Urinary bladder (tissue), 4 donors: Measurements from ENCODE around the gene TMED8. TPM values are rescaled to one million over a fixed set of nuclear protein-coding genes. Genes with fewer than 3 reads are reported as not detected.
"Not testable (repeated sequence)": the region's sequence is repeated elsewhere in the genome, so short reads cannot be mapped to it uniquely, and the experiment has no call there.

ENCODE experiments used
- DNase-seq: peaks from one replicate; pipeline ENCODE4 v3.0.0-alpha.2; 2015; ENCODE audit errors: extremely low spot score
- H3K27ac ChIP-seq: one replicate; pipeline ENCODE4 v1.5.1; 2013; ENCODE audit warnings: low read depth, mild to moderate bottlenecking, moderate library complexity
- H3K36me3 ChIP-seq: one replicate; pipeline ENCODE4 v1.6.1; 2013; ENCODE audit warnings: mild to moderate bottlenecking, moderate library complexity; ENCODE audit not compliant: insufficient read depth
- H3K4me1 ChIP-seq: one replicate; pipeline ENCODE4 v1.6.1; 2013; ENCODE audit warnings: mild to moderate bottlenecking, moderate library complexity; ENCODE audit not compliant: insufficient read depth
- H3K4me3 ChIP-seq: one replicate; pipeline ENCODE4 v1.5.1; 2013; ENCODE audit warnings: low read depth, low read length
- WGBS: extraction: QIAGEN DNeasy Blood & Tissue Kit; methylation state at CpG from one replicate; pipeline ENCODE4 v1.1.7; 2013; 5-methylcytosine and 5-hydroxymethylcytosine counted together
- polyA plus RNA-seq: library from polyadenylated mRNA; stranded (reverse); fragments of 200-250 nt; gene quantifications from one replicate; pipeline ENCODE4 v1.2.3, GENCODE V29; 2013
- total RNA-seq: library from RNA; depleted of rRNA; stranded (reverse); fragments of >200 nt; gene quantifications from one replicate; pipeline ENCODE4 v1.2.3, GENCODE V29; 2014
- donor health status: healthy with polysubstance abuse.
- donor health status: healthy.

The TMED8 gene
- total and polyA plus RNA-seq, 2 donors, result 6.3 to 12.3 TPM

GRCh38 chr14:77346495-77346894 lies 30.4 kb downstream of the TMED8 start:
- DNase-seq, result no peak
- H3K4me3 ChIP-seq, result no peak overlapping the region
- H3K4me1 ChIP-seq, result no peaks in the 10 kb centered on the region
- 95% methylated on average over 2 of the region's 2 CpGs for WGBS
- H3K27ac ChIP-seq, result no peak overlapping the region
- H3K36me3 ChIP-seq, result no peaks in the 10 kb centered on the region

GRCh38 chr14:77344377-77344996 lies 32.4 kb downstream of the TMED8 start:
- Histone ChIP-seq H3K27ac (no peak overlapping the region), H3K36me3 (no peaks in the 10 kb centered on the region), H3K4me1 (no peaks in the 10 kb centered on the region), H3K4me3 (no peak overlapping the region)
- WGBS, result 71% methylated on average over 3 of the region's 3 CpGs
- no peak for DNase-seq

- 87% methylated on average over 2 of the region's 2 CpGs for WGBS
- Histone ChIP-seq H3K36me3 (no peaks in the 10 kb centered on the region), H3K4me3 (no peak overlapping the region), H3K4me1 (no peaks in the 10 kb centered on the region), H3K27ac (no peak overlapping the region)
- no peak for DNase-seq
These were observed 33.2 kb downstream of the TMED8 start for GRCh38 chr14:77343662-77344061.

- H3K36me3 ChIP-seq, result no peaks in the 10 kb centered on the region
These were observed 34.0 kb downstream of the TMED8 start for GRCh38 chr14:77342726-77343397.

GRCh38 chr14:77340389-77340788 lies 36.5 kb downstream of the TMED8 start:
- WGBS, result 84% methylated on average over 4 of the region's 4 CpGs
- Histone ChIP-seq H3K4me1 (no peaks in the 10 kb centered on the region), H3K27ac (no peak overlapping the region), H3K36me3 (no peaks in the 10 kb centered on the region), H3K4me3 (no peak overlapping the region)
- DNase-seq, result no peak

More at GRCh38 chr14:77342726-77343397, 34.0 kb downstream of the TMED8 start:
- H3K4me3 ChIP-seq, result no peak overlapping the region
- no peaks in the 10 kb centered on the region for H3K4me1 ChIP-seq
- no peak overlapping the region for H3K27ac ChIP-seq
- DNase-seq, result no peak
- 91% methylated on average over 10 of the region's 10 CpGs for WGBS

GRCh38 chr14:77339407-77339806 lies 37.5 kb downstream of the TMED8 start:
- no peaks in the 10 kb centered on the region for H3K36me3 ChIP-seq
- no peak for DNase-seq
- no peaks in the 10 kb centered on the region for H3K4me1 ChIP-seq
- no peak overlapping the region for H3K4me3 ChIP-seq
- 100% methylated on average over 1 of the region's 1 CpG for WGBS
- no peak overlapping the region for H3K27ac ChIP-seq

GRCh38 chr14:77338302-77338701 lies 38.6 kb downstream of the TMED8 start:
- H3K4me1 ChIP-seq, result no peaks in the 10 kb centered on the region
- no peak for DNase-seq
- no peak overlapping the region for H3K4me3 ChIP-seq
- WGBS, result 72% methylated on average over 2 of the region's 2 CpGs
- no peaks in the 10 kb centered on the region for H3K36me3 ChIP-seq
- no peak overlapping the region for H3K27ac ChIP-seq

- DNase-seq, result no peak
- H3K27ac ChIP-seq, result no peak overlapping the region
- H3K4me1 ChIP-seq, result no peaks in the 10 kb centered on the region
- WGBS, result 89% methylated on average over 3 of the region's 3 CpGs
- H3K4me3 ChIP-seq, result no peak overlapping the region
- H3K36me3 ChIP-seq, result no peaks in the 10 kb centered on the region
These were observed 39.0 kb downstream of the TMED8 start for GRCh38 chr14:77337880-77338279.

- H3K36me3 ChIP-seq, DNase-seq: not testable (repeated sequence)
- 95% methylated on average over 9 of the region's 9 CpGs for WGBS
These were observed 39.6 kb downstream of the TMED8 start for GRCh38 chr14:77337255-77337654.

GRCh38 chr14:77335576-77335975 lies 41.3 kb downstream of the TMED8 start:
- no peak for DNase-seq
- WGBS, result 87% methylated on average over 3 of the region's 3 CpGs

More at GRCh38 chr14:77337255-77337654, 39.6 kb downstream of the TMED8 start:
- not testable (repeated sequence) for H3K4me3 ChIP-seq, H3K27ac ChIP-seq, H3K4me1 ChIP-seq

GRCh38 chr14:77329872-77330271 lies 47.0 kb downstream of the TMED8 start:
- Histone ChIP-seq H3K4me1 (no peaks in the 10 kb centered on the region), H3K4me3 (no peak overlapping the region), H3K36me3 (no peaks in the 10 kb centered on the region), H3K27ac (no peak overlapping the region)
- WGBS, result 89% methylated on average over 7 of the region's 7 CpGs
- DNase-seq, result no peak

More at GRCh38 chr14:77335576-77335975, 41.3 kb downstream of the TMED8 start:
- no peaks in the 10 kb centered on the region for H3K36me3 ChIP-seq
- no peak overlapping the region for H3K27ac ChIP-seq
- H3K4me3 ChIP-seq, result no peak overlapping the region
- no peaks in the 10 kb centered on the region for H3K4me1 ChIP-seq

- Histone ChIP-seq H3K4me3 (no peak overlapping the region), H3K27ac (no peak overlapping the region), H3K4me1 (no peaks in the 10 kb centered on the region), H3K36me3 (no peaks in the 10 kb centered on the region)
- 87% methylated on average over 1 of the region's 1 CpG for WGBS
- DNase-seq, result no peak
These were observed 49.8 kb downstream of the TMED8 start for GRCh38 chr14:77327111-77327510.

- no peaks in the 10 kb centered on the region for H3K4me1 ChIP-seq
- no peak for DNase-seq
- no peak overlapping the region for H3K4me3 ChIP-seq
- 88% methylated on average over 3 of the region's 3 CpGs for WGBS
- no peaks in the 10 kb centered on the region for H3K36me3 ChIP-seq
- H3K27ac ChIP-seq, result no peak overlapping the region
These were observed 51.2 kb downstream of the TMED8 start for GRCh38 chr14:77325746-77326094.
